ENCODE results near the gene IL21R. TPM values are rescaled to one million over a fixed set of nuclear protein-coding genes. Genes with fewer than 3 reads are reported as not detected.

Gene IL21R
- total and polyA plus RNA-seq, 10 of the 15 experiments (the other 5 are each of a cell fraction or from before 2014, with no cell fraction given), result 5.3 to 138 (median 82.5) TPM

DNA sequence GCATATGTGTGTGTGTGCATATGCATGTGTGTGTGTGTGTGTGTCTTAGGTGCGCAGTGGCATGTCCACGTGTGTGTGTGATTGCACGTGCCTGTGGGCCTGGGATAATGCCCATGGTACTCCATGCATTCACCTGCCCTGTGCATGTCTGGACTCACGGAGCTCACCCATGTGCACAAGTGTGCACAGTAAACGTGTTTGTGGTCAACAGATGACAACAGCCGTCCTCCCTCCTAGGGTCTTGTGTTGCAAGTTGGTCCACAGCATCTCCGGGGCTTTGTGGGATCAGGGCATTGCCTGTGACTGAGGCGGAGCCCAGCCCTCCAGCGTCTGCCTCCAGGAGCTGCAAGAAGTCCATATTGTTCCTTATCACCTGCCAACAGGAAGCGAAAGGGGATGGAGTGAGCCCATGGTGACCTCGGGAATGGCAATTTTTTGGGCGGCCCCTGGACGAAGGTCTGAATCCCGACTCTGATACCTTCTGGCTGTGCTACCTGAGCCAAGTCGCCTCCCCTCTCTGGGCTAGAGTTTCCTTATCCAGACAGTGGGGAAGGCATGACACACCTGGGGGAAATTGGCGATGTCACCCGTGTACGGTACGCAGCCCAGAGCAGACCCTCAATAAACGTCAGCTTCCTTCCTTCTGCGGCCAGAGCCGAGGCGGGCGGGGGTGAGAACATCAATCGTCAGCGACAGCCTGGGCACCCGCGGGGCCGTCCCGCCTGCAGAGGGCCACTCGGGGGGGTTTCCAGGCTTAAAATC, 47.6 kb downstream of the IL21R start:
- no peaks in the 10 kb centered on the region for H4K20me1 ChIP-seq (ENCODE audit: control insufficient read depth, insufficient read depth)
- ChIA-PET RAD21 (ENCODE audit: unreplicated experiment) (interaction anchor here (1.1 to 9.5 kb wide), 12 partner anchors 19 to 270 kb away, joined by 3 to 145 read pairs (median 10); partner anchors contain the start of gene IL21R), POLR2A (interaction anchor here (1.0 to 8.4 kb wide), 10 partner anchors 9 to 250 kb away, joined by 3 to 132 read pairs (median 8); partner anchors contain the start of gene IL21R), CTCF (interaction anchor here (1.1 to 9.7 kb wide), 9 partner anchors 12 to 270 kb away, joined by 3 to 106 read pairs (median 20); no protein-coding TSS in a partner anchor), SMC1A (ENCODE audit: uncharacterized antibody, unreplicated experiment) (interaction anchor here (1.1 to 7.8 kb wide), 14 partner anchors 10 to 295 kb away, joined by 3 to 82 read pairs (median 8); partner anchors contain the start of gene IL21R)
- BruUV-seq (replicated peaks), result TSS peak; percentile 31
- peaks cover 37 to 38% of the 10 kb centered on the region in 2 experiments for H3K36me3 ChIP-seq (ENCODE audit: control insufficient read depth in 2 of 2, insufficient read depth in 2 of 2, low read length in 1 of 2)
- H3K27me3 ChIP-seq (replicated peaks in 1 of 2; ENCODE audit: control insufficient read depth in 2 of 2, insufficient read depth in 2 of 2, low read length in 1 of 2), result no peaks in the 10 kb centered on the region
- ATAC-seq (peak; percentile 79), DNase-seq (ENCODE audit: low read depth, low spot score) (no peak), FAIRE-seq (no peak)
- H3K4me1 ChIP-seq (ENCODE audit: control insufficient read depth, insufficient read depth, low read length), result peaks cover 57% of the 10 kb centered on the region
- H3K9ac ChIP-seq (ENCODE audit: control insufficient read depth, insufficient read depth, low read length), result no peak overlapping the region
- peaks cover 4% of the 10 kb centered on the region for H3K9me3 ChIP-seq (replicated peaks; ENCODE audit: control insufficient read depth, insufficient read depth, low read length)
- peak overlapping the region; percentile 67 for H3K4me2 ChIP-seq (ENCODE audit: control insufficient read depth, insufficient read depth)
- intact Hi-C loops (cut with micrococcal nuclease; ENCODE audit: unreplicated experiment) (loop anchor here (2.0 to 5.0 kb wide), 2 partner anchors 41 to 62 kb away; no protein-coding TSS in a partner anchor), in situ Hi-C loops (cut with MboI) (loop anchor here (10.0 kb wide), 2 partner anchors 275 to 1615 kb away; no protein-coding TSS in a partner anchor)
- H3K27ac ChIP-seq (ENCODE audit: control insufficient read depth, insufficient read depth), result peak overlapping the region; percentile 66
- H2AFZ ChIP-seq (ENCODE audit: control insufficient read depth, low read depth, low read length), result no peak overlapping the region
- no peaks in the 10 kb centered on the region for H3K79me2 ChIP-seq (ENCODE audit: control insufficient read depth, insufficient read depth, low read length)
- WGBS (ENCODE audit: insufficient coverage, insufficient replicate concordance, low lambda C conversion rate, missing lambda C conversion rate), result 11% methylated on average over 31 of the region's 31 CpGs
- no peak overlapping the region for H3K4me3 ChIP-seq
- no peak for TF ChIP-seq PML (IDR thresholded peaks at IDR 0.05; ENCODE audit: low read length)
- 0 out of 2 replicates have a peak, but pooled peaks have one; percentile 31 for TF ChIP-seq NBN (IDR thresholded peaks at IDR 0.05)
- peak; percentile 22 for TF ChIP-seq SP1 (IDR thresholded peaks at IDR 0.05; ENCODE audit: low read depth, low read length)
- TF ChIP-seq POU2F2 (IDR thresholded peaks at IDR 0.05; ENCODE audit: borderline replicate concordance, low read depth, low read length), result peak; percentile 76; the same call in 2 of the 3 replicates
- peak; percentile 68; the same call in 1 of the 2 replicates for TF ChIP-seq NR2F1 (conservative IDR thresholded peaks at IDR 0.05)
- no peak for TF ChIP-seq MYC (IDR thresholded peaks at IDR 0.05; ENCODE audit: insufficient read depth, insufficient read length, insufficient replicate concordance, low read length, severe bottlenecking)
- no peak for TF ChIP-seq GABPA (IDR thresholded peaks at IDR 0.05; ENCODE audit: low read depth)
- TF ChIP-seq MTA2 (IDR thresholded peaks at IDR 0.05; ENCODE audit: low read depth), result peak; percentile 72
- TF ChIP-seq SPI1 (IDR thresholded peaks at IDR 0.05; ENCODE audit: borderline replicate concordance, insufficient read depth, low read depth, low read length), result peak; percentile 20; the same call in 1 of the 2 replicates
- TF ChIP-seq CREB1 (IDR thresholded peaks at IDR 0.05; ENCODE audit: low read depth), result peak; percentile 87
- TF ChIP-seq RUNX3 (IDR thresholded peaks at IDR 0.05; ENCODE audit: low read length), result peak; percentile 71
- TF ChIP-seq, protein P1, sequence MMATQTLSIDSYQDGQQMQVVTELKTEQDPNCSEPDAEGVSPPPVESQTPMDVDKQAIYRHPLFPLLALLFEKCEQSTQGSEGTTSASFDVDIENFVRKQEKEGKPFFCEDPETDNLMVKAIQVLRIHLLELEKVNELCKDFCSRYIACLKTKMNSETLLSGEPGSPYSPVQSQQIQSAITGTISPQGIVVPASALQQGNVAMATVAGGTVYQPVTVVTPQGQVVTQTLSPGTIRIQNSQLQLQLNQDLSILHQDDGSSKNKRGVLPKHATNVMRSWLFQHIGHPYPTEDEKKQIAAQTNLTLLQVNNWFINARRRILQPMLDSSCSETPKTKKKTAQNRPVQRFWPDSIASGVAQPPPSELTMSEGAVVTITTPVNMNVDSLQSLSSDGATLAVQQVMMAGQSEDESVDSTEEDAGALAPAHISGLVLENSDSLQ (IDR thresholded peaks at IDR 0.05), result peak; percentile 87
- peak; percentile 59; the same call in 1 of the 2 replicates for TF ChIP-seq LARP7 (IDR thresholded peaks at IDR 0.05)
- TF ChIP-seq TCF12 (IDR thresholded peaks at IDR 0.05; ENCODE audit: low read depth, low read length), result peak; percentile 86
- peak; percentile 45; the same call in 1 of the 2 replicates for TF ChIP-seq BMI1 (IDR thresholded peaks at IDR 0.05; ENCODE audit: borderline replicate concordance)
- TF ChIP-seq NFXL1 (IDR thresholded peaks at IDR 0.05; ENCODE audit: borderline replicate concordance), result peak; percentile 83
- TF ChIP-seq BACH1 (IDR thresholded peaks at IDR 0.05; ENCODE audit: borderline replicate concordance), result peak; percentile 86; the same call in 1 of the 2 replicates
- peak; percentile 91 for TF ChIP-seq ZNF217 (IDR thresholded peaks at IDR 0.05)
- TF ChIP-seq, protein P2, sequence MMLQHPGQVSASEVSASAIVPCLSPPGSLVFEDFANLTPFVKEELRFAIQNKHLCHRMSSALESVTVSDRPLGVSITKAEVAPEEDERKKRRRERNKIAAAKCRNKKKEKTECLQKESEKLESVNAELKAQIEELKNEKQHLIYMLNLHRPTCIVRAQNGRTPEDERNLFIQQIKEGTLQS (IDR thresholded peaks at IDR 0.05; ENCODE audit: borderline replicate concordance, extremely low read depth, low read depth, low read length), result no peak
- TF ChIP-seq, protein P3, sequence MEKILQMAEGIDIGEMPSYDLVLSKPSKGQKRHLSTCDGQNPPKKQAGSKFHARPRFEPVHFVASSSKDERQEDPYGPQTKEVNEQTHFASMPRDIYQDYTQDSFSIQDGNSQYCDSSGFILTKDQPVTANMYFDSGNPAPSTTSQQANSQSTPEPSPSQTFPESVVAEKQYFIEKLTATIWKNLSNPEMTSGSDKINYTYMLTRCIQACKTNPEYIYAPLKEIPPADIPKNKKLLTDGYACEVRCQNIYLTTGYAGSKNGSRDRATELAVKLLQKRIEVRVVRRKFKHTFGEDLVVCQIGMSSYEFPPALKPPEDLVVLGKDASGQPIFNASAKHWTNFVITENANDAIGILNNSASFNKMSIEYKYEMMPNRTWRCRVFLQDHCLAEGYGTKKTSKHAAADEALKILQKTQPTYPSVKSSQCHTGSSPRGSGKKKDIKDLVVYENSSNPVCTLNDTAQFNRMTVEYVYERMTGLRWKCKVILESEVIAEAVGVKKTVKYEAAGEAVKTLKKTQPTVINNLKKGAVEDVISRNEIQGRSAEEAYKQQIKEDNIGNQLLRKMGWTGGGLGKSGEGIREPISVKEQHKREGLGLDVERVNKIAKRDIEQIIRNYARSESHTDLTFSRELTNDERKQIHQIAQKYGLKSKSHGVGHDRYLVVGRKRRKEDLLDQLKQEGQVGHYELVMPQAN (conservative IDR thresholded peaks at IDR 0.05), result 0 out of 2 replicates have a peak, but pooled peaks have one; percentile 36
